Measurements from ENCODE around the gene EGLN3.
"Not testable (repeated sequence)": the region's sequence is repeated elsewhere in the genome, so short reads cannot be mapped to it uniquely, and the experiment has no call there.

GRCh38 chr14:33969846-33970245, 19.0 kb upstream of the EGLN3 start:
- TF ChIP-seq, protein P1, sequence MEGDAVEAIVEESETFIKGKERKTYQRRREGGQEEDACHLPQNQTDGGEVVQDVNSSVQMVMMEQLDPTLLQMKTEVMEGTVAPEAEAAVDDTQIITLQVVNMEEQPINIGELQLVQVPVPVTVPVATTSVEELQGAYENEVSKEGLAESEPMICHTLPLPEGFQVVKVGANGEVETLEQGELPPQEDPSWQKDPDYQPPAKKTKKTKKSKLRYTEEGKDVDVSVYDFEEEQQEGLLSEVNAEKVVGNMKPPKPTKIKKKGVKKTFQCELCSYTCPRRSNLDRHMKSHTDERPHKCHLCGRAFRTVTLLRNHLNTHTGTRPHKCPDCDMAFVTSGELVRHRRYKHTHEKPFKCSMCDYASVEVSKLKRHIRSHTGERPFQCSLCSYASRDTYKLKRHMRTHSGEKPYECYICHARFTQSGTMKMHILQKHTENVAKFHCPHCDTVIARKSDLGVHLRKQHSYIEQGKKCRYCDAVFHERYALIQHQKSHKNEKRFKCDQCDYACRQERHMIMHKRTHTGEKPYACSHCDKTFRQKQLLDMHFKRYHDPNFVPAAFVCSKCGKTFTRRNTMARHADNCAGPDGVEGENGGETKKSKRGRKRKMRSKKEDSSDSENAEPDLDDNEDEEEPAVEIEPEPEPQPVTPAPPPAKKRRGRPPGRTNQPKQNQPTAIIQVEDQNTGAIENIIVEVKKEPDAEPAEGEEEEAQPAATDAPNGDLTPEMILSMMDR (conservative IDR thresholded peaks at IDR 0.05; ENCODE audit: low read length), result not testable (repeated sequence)
- TF ChIP-seq EZH2phosphoT487 (IDR thresholded peaks at IDR 0.05; ENCODE audit: borderline replicate concordance), result not testable (repeated sequence)
